ENCODE results near the gene CCNQ. TPM values are rescaled to one million over a fixed set of nuclear protein-coding genes. Genes with fewer than 3 reads are reported as not detected.

The CCNQ gene
- total RNA-seq, 1 donor: 38.9 TPM

DNA sequence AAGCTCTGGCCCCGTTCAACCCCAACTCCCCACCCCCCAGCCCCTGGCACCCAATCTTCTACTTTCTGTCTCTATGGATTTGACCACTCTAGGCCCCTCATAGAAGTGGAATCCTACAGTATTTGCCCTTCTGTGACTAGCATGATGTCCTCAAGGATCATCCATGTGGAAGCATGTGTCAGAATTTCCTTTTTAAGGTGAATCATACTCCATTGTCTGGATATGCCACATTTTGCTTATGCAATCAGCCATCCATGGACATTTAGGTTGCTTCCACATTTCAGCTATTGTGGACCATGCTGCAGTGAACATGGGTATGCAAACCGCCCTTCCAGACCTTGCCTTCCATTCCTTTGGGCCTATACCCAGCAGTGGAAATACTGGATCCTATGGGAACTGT, 15.5 kb downstream of the CCNQ start:
- TF ChIP-seq, protein P1, sequence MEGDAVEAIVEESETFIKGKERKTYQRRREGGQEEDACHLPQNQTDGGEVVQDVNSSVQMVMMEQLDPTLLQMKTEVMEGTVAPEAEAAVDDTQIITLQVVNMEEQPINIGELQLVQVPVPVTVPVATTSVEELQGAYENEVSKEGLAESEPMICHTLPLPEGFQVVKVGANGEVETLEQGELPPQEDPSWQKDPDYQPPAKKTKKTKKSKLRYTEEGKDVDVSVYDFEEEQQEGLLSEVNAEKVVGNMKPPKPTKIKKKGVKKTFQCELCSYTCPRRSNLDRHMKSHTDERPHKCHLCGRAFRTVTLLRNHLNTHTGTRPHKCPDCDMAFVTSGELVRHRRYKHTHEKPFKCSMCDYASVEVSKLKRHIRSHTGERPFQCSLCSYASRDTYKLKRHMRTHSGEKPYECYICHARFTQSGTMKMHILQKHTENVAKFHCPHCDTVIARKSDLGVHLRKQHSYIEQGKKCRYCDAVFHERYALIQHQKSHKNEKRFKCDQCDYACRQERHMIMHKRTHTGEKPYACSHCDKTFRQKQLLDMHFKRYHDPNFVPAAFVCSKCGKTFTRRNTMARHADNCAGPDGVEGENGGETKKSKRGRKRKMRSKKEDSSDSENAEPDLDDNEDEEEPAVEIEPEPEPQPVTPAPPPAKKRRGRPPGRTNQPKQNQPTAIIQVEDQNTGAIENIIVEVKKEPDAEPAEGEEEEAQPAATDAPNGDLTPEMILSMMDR (IDR thresholded peaks at IDR 0.05; ENCODE audit: insufficient read depth, low read depth, low read length): no peak
- no peak overlapping the region for H3K4me3 ChIP-seq (ENCODE audit: low read depth, low read length)
- no peak for DNase-seq (ENCODE audit: low read depth)

DNA sequence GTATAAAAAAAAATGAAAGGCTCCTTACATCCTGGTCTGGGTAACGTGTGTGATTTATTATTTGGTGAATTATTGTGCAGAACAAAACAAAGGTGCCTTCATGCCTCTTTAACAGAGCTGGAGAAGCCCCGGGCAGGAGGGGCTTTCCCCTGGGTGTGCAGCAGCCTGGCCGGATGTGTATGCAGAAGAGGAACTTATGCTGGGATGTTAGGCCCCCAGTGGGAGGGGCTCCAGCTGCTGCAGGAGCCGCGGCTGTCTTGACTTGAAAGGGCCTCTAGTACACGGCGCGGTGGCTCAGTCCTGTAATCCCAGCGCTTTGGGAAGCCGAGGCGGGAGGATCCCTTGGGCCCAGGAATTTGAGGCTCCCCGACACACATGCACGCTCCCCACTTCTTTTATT, 16.0 kb downstream of the CCNQ start:
- no peak overlapping the region for H3K4me3 ChIP-seq (ENCODE audit: low read depth, low read length)
- TF ChIP-seq, protein P1 (IDR thresholded peaks at IDR 0.05; ENCODE audit: insufficient read depth, low read depth, low read length): no peak
- DNase-seq (ENCODE audit: low read depth): peak; percentile 31

DNA sequence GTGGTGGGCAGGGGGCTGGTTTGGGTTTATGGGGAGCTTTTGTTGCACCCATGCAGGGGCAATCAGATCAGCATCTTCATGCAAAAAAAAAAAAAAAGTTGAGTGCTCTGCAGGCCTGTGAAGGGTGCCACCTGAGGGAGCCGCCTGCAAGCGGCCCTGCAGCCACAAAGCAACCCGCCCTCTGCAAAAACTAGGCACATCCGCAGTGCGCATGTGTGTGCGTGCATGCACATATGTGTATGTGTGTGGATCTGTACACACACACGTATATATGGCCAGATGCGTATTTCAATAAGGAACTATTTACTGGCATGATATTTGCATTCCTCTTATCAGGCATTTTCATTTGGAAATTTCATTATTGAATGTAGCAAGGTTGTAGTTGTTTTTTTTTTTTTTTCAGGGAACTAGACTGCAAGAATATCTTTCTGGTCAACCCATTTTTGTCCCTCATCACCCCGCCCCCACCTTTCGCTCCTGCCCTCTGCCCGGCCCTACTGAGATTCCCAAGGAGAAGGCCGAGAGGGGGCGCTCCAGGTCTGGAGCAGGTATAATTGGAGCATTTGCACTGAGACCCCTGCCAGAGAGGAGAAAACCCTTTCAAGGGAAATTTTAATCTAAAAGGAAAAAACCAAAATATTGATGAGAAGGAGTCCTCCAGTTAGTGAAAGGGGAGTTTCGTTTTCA, 18.1 kb downstream of the CCNQ start:
- H3K4me3 ChIP-seq (ENCODE audit: low read depth, low read length): no peak overlapping the region
- DNase-seq (ENCODE audit: low read depth): no peak
- TF ChIP-seq, protein P1 (IDR thresholded peaks at IDR 0.05; ENCODE audit: insufficient read depth, low read depth, low read length): peak; percentile 23

DNA sequence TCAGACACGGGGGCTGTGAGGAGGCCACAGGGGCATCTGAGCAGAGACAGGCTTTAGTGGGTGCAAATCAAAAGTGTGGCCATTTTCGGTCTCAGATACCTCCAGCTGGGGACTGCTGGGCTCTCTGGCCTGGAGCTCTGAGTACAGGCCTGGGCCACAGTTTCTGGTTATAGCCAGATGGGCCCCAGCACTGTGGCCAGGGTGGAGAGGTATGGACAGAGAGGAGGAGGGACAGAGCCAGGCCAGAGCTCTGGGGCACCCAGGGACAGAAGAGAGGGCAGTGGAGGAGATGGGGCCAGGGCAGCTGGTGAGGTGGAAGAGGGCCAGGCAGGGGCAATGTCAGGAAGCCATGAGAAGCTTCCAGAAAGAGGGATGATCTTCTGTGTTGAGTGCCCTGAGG, 20.1 kb downstream of the CCNQ start:
- TF ChIP-seq, protein P1 (IDR thresholded peaks at IDR 0.05; ENCODE audit: insufficient read depth, low read depth, low read length): no peak
- no peak for DNase-seq (ENCODE audit: low read depth)
- H3K4me3 ChIP-seq (ENCODE audit: low read depth, low read length): no peak overlapping the region

DNA sequence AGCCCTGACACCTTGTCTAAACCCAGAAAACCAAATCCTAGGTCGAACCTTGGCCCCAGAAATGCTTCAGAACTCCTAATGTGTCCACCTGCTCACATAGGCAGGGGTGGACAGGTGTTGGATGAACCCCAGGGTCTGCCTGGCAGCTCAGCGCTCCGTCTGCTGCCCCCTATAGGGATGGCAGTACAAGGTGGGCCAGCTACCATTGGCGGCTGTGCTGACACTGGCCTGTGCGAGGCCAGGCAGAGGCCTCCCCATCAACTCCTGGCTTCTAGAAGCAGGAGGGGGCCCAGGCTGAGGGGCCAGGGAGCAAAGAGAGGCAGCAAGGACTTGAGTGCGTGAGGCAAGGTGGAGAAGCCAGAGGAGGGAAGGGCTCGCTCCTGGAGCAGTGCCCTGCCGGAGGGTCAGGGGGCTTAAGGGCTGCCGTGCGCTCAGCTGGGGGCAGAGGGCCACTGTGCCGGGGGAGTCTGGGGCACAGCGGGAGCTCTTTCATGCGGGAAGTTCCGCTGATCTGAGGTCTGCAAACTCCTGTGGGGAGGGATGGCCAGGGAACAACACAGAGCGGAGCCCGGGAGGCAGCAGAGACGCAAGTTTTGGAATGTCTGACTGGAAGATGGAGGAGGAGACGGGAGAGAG, 20.6 kb downstream of the CCNQ start:
- no peak overlapping the region for H3K4me3 ChIP-seq (ENCODE audit: low read depth, low read length)
- TF ChIP-seq, protein P1 (IDR thresholded peaks at IDR 0.05; ENCODE audit: insufficient read depth, low read depth, low read length): no peak
- no peak for DNase-seq (ENCODE audit: low read depth)

DNA sequence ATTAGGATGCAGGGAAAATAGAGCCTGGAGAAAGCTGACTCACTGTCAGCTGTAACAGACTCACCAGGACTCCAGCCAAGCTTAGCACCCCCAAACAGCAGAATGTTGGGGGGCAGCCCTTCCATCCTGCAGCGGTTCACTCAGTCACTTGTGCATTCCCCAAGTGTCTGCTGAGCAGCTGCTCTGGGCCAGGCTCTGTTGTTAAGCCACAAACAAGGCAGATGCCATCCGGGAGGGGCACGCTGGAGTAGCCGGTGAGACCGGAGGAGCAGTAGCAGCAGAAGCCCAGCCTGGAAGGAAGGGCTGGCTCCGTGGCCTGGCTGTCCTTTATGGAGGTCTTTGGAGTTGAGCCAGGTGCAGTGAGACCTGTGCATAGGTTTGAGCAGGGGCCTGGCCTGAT, 22.0 kb downstream of the CCNQ start:
- TF ChIP-seq, protein P1 (IDR thresholded peaks at IDR 0.05; ENCODE audit: insufficient read depth, low read depth, low read length): no peak
- DNase-seq (ENCODE audit: low read depth): no peak
- H3K4me3 ChIP-seq (ENCODE audit: low read depth, low read length): no peak overlapping the region

Data from fibroblast of villous mesenchyme (primary cell).